ENCODE measurements around the gene ARVCF.

- TF ChIP-seq CTCF (IDR thresholded peaks at IDR 0.05) (no peak), POLR2AphosphoS5 (IDR thresholded peaks at IDR 0.05) (no peak), POLR2A (IDR thresholded peaks at IDR 0.05; ENCODE audit: low read depth) (no peak)
Measured at GRCh38 chr22:20004464-20004863, 12.2 kb downstream of the ARVCF start.

Data from esophagus muscularis mucosa (tissue), 3 donors.